OCI-LY7 (cell line): ENCODE data around the gene PGAP6. TPM values are rescaled to one million over a fixed set of nuclear protein-coding genes. Genes with fewer than 3 reads are reported as not detected.

Experiments used
- BruUV-seq: library from RNA; stranded (reverse); fragments of 400-500 nt; replicated peaks from 2 replicates; lab custom pipeline; 2021; lab: Mats Ljungman, UMichigan
- CTCF ChIA-PET: fragments of 300-600 bp; sonication (Branson Sonifier 250); formaldehyde crosslinking; loops from one replicate; lab custom pipeline; 2022; ENCODE audit warnings: antibody characterized with exemption; ENCODE audit not compliant: unreplicated experiment; lab: Charles Lee
- POLR2A ChIA-PET: fragments of 300-600 bp; sonication (Branson Sonifier 250); formaldehyde crosslinking; loops from one replicate; lab custom pipeline; 2022; ENCODE audit warnings: antibody characterized with exemption; lab: Charles Lee
- DNase-seq: peaks from one replicate; pipeline ENCODE4 v3.0.0-alpha.2; 2015; ENCODE audit warnings: low spot score
- H2AFZ ChIP-seq: fragments of 200-600 bp; sonication (generic), shearing (Covaris generic); 2 replicates; pipeline ENCODE4 v1.6.1; 2014; ENCODE audit warnings: mild to moderate bottlenecking, antibody characterized with exemption, low read length, moderate library complexity
- H3K27ac ChIP-seq: fragments of 200-600 bp; sonication (generic); 2 replicates; pipeline ENCODE4 v1.5.1; 2014; ENCODE audit warnings: mixed run types, low read depth, mild to moderate bottlenecking, moderate library complexity, low read length, inconsistent platforms; ENCODE audit not compliant: poor library complexity, severe bottlenecking
- H3K36me3 ChIP-seq: fragments of 200-600 bp; sonication (generic); 2 replicates; pipeline ENCODE4 v1.6.1; 2014; ENCODE audit warnings: mild to moderate bottlenecking, antibody characterized with exemption, low read length, moderate library complexity, mixed read lengths; ENCODE audit not compliant: insufficient read depth
- H3K4me1 ChIP-seq: fragments of 200-600 bp; sonication (generic); 2 replicates; pipeline ENCODE4 v1.5.1; 2014; ENCODE audit warnings: mild to moderate bottlenecking, low read length; ENCODE audit not compliant: insufficient read depth, poor library complexity, severe bottlenecking
- H3K4me2 ChIP-seq: fragments of 200-600 bp; sonication (generic); 2 replicates; pipeline ENCODE4 v1.6.1; 2014; ENCODE audit warnings: mild to moderate bottlenecking, low read length
- H3K4me3 ChIP-seq: fragments of 200-600 bp; sonication (generic); 2 replicates; pipeline ENCODE4 v1.5.1; 2014; ENCODE audit warnings: mild to moderate bottlenecking, low read depth, low read length; ENCODE audit not compliant: poor library complexity, severe bottlenecking
- H3K79me2 ChIP-seq: fragments of 200-600 bp; sonication (generic); 2 replicates; pipeline ENCODE4 v1.6.1; 2016; ENCODE audit warnings: low read depth, mild to moderate bottlenecking, low read length, moderate library complexity, mixed read lengths; ENCODE audit not compliant: insufficient read depth
- H3K9me2 ChIP-seq: fragments of 200-600 bp; sonication (generic); 2 replicates; pipeline ENCODE4 v1.6.1; 2016; ENCODE audit warnings: mild to moderate bottlenecking, low read length, mixed read lengths; ENCODE audit not compliant: insufficient read depth
- H3K9me3 ChIP-seq: fragments of 200-600 bp; sonication (generic); 2 replicates; pipeline ENCODE4 v1.6.1; 2014; ENCODE audit warnings: mild to moderate bottlenecking, mixed run types, low read length, mixed read lengths
- H4K20me1 ChIP-seq: fragments of 200-600 bp; sonication (generic); 2 replicates; pipeline ENCODE4 v1.6.1; 2014; ENCODE audit warnings: mild to moderate bottlenecking, antibody characterized with exemption, low read length, moderate library complexity, mixed read lengths; ENCODE audit not compliant: insufficient read depth
- EZH2phosphoT487 ChIP-seq: fragments of 200-600 bp; sonication (generic); IDR thresholded peaks from 2 replicates; pipeline ENCODE4 v1.6.1; 2018; ENCODE audit warnings: low read depth, borderline replicate concordance, mild to moderate bottlenecking, mixed run types, antibody characterized with exemption, low read length, moderate library complexity, mixed read lengths
- intact Hi-C: fragments of 100-400 bp; cut with micrococcal nuclease; formaldehyde crosslinking; loops from one replicate; pipeline ENCODE4 v1.10.0; 2022; ENCODE audit not compliant: unreplicated experiment
- total RNA-seq, 2 experiments: library from RNA; depleted of rRNA in 1 of 2; stranded (reverse); fragments of >200 nt in 1 of 2; shearing (Covaris generic) in 1 of 2; gene quantifications; 2 replicates each; pipeline ENCODE4 v1.2.3, GENCODE V29; 2014 to 2022
- TF ChIP-seq, protein P1 (sequence below): fragments of 200-600 bp; sonication (generic); conservative IDR thresholded peaks from 2 replicates; pipeline ENCODE4 v1.5.1; 2014; ENCODE audit warnings: mild to moderate bottlenecking, antibody characterized with exemption, low read length, moderate library complexity, mixed read lengths

PGAP6 gene
- total RNA-seq, 2 experiments from 2014 or later = 41.2 to 50.6 TPM

DNA sequence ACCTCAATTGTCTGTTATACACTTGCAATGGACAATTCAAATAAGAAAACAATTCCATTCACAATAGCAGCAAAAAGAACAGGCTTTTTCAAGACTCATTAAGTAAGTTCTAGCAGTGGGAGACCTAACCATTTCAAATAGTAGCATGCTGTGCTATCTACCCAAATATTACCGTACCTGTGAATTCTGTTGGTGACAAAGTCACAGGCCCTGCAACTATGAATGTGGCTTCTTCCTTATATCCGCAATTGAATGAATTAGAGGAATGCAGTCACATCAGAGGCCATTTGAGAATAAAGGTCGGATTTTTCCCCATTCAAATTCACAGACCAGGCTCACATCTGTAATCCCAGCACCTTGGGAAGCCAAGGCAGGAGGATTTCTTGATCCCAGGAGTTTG lies 14.4 kb upstream of the PGAP6 start:
- CTCF ChIA-PET = no interaction called here
- H3K4me3 ChIP-seq = no peak overlapping the region
- H3K9me3 ChIP-seq = peaks cover 5% of the 10 kb centered on the region
- intact Hi-C loops = no loop called here
- no peak overlapping the region for H3K27ac ChIP-seq
- H2AFZ ChIP-seq = no peak overlapping the region
- H3K4me1 ChIP-seq = peaks cover 23% of the 10 kb centered on the region
- no peak for TF ChIP-seq EZH2phosphoT487
- TF ChIP-seq, protein P1, sequence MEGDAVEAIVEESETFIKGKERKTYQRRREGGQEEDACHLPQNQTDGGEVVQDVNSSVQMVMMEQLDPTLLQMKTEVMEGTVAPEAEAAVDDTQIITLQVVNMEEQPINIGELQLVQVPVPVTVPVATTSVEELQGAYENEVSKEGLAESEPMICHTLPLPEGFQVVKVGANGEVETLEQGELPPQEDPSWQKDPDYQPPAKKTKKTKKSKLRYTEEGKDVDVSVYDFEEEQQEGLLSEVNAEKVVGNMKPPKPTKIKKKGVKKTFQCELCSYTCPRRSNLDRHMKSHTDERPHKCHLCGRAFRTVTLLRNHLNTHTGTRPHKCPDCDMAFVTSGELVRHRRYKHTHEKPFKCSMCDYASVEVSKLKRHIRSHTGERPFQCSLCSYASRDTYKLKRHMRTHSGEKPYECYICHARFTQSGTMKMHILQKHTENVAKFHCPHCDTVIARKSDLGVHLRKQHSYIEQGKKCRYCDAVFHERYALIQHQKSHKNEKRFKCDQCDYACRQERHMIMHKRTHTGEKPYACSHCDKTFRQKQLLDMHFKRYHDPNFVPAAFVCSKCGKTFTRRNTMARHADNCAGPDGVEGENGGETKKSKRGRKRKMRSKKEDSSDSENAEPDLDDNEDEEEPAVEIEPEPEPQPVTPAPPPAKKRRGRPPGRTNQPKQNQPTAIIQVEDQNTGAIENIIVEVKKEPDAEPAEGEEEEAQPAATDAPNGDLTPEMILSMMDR = no peak
- POLR2A ChIA-PET = no interaction called here
- no peak overlapping the region for H3K4me2 ChIP-seq
- no peaks in the 10 kb centered on the region for H4K20me1 ChIP-seq
- H3K36me3 ChIP-seq = peaks cover 5% of the 10 kb centered on the region; the same call in 1 of the 2 replicates
- no TSS peak for BruUV-seq
- H3K9me2 ChIP-seq = no peaks in the 10 kb centered on the region
- no peak for DNase-seq
- H3K79me2 ChIP-seq = no peaks in the 10 kb centered on the region; the same call in 1 of the 2 replicates

DNA sequence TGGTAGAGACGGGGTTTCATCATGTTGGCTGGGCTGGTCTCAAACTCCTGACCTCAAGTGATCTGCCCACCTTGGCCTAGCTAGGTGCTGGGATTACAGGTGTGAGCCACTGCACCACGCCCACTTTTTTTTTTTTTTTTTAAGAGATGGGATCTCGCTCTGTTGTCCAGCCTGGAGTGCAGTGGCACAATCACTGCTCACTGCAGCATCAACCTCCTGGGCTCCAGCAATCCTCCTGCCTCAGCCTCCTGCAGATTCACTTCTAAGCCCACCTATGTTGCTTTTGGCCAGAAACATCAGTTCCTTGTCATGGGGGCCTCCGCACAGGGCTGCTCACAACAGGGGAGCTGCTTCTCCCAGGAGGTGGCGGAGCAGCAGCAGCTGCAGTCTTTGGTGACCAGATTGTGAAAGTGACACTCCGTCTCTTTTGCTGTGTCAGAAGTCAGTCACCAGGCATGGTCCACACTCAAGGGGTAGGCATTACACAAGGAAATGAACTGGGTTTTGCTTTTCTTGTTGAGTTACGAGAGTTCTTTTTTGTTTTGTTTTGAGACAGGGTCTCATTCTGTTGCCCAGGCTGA lies 10.8 kb upstream of the PGAP6 start:
- Histone ChIP-seq H3K9me2 (no peaks in the 10 kb centered on the region), H3K9me3 (peaks cover 5% of the 10 kb centered on the region), H3K4me2 (no peak overlapping the region), H2AFZ (no peak overlapping the region), H3K36me3 (peaks cover 5% of the 10 kb centered on the region; the same call in 1 of the 2 replicates), H3K4me1 (peaks cover 8% of the 10 kb centered on the region), H3K4me3 (no peak overlapping the region), H4K20me1 (no peaks in the 10 kb centered on the region), H3K27ac (no peak overlapping the region), H3K79me2 (no peaks in the 10 kb centered on the region)
- BruUV-seq = no TSS peak
- TF ChIP-seq EZH2phosphoT487 = no peak
- TF ChIP-seq, protein P1 = no peak
- CTCF ChIA-PET = interaction anchor here (0.9 kb wide), 1 partner anchor 105 kb away, joined by 3 read pairs; no protein-coding TSS in a partner anchor
- POLR2A ChIA-PET = no interaction called here
- intact Hi-C loops = loop anchor here (5.0 kb wide), 1 partner anchor 105 kb away; no protein-coding TSS in a partner anchor
- DNase-seq = no peak

DNA sequence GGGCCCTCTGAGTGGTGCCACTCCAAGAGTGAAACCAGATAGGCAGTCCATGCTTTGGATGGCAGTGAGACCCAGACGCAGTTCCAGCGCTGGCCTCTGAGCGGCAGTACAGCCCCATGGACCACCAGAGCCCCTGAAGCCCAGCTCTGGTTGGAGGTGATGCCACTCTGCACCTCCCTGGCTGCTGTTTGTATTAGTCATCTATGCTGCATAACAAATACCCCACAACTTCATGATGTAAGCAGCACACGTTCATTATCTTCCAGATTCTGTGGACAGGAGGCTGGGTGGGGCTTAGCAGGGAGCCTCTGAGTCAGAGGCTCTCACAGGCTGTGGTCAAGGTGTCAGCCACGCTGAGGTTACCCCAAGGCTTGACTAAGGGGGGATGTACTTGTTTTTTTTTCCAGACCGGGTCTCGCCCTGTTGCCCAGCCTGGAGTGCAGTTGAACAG lies 10.1 kb upstream of the PGAP6 start:
- Histone ChIP-seq H3K9me2 (no peaks in the 10 kb centered on the region), H3K36me3 (peaks cover 5% of the 10 kb centered on the region; the same call in 1 of the 2 replicates), H3K9me3 (peaks cover 5% of the 10 kb centered on the region), H3K4me3 (no peak overlapping the region), H2AFZ (no peak overlapping the region), H3K4me1 (peaks cover 8% of the 10 kb centered on the region), H3K4me2 (no peak overlapping the region), H3K27ac (no peak overlapping the region), H4K20me1 (no peaks in the 10 kb centered on the region), H3K79me2 (no peaks in the 10 kb centered on the region)
- ChIA-PET POLR2A (no interaction called here), CTCF (interaction anchor here (0.9 kb wide), 1 partner anchor 105 kb away, joined by 3 read pairs; no protein-coding TSS in a partner anchor)
- peak; percentile 65 for DNase-seq
- no peak for TF ChIP-seq EZH2phosphoT487
- TF ChIP-seq, protein P1 = peak; percentile 86
- intact Hi-C loops = loop anchor here (5.0 kb wide), 1 partner anchor 105 kb away; no protein-coding TSS in a partner anchor
- no TSS peak for BruUV-seq
